Osteocyte (in vitro differentiated cells): ENCODE results near the gene GINM1. TPM values are rescaled to one million over a fixed set of nuclear protein-coding genes. Genes with fewer than 3 reads are reported as not detected.

ENCODE experiments used
- DNase-seq: peaks from one replicate; pipeline ENCODE4 v3.0.0; 2021; ENCODE audit warnings: mixed read lengths; ENCODE audit not compliant: unreplicated experiment; ENCODE audit errors: extremely low spot score
- H3K27ac Mint-ChIP-seq: one replicate; pipeline ENCODE4 v1.8.0; 2021; ENCODE audit warnings: mild to moderate bottlenecking, mixed read lengths; ENCODE audit not compliant: unreplicated experiment
- H3K27me3 Mint-ChIP-seq: one replicate; pipeline ENCODE4 v1.8.0; 2021; ENCODE audit warnings: mixed read lengths; ENCODE audit not compliant: unreplicated experiment
- H3K36me3 Mint-ChIP-seq: one replicate; pipeline ENCODE4 v1.8.0; 2021; ENCODE audit warnings: mixed read lengths; ENCODE audit not compliant: unreplicated experiment
- H3K4me1 Mint-ChIP-seq: one replicate; pipeline ENCODE4 v1.8.0; 2021; ENCODE audit warnings: mixed read lengths; ENCODE audit not compliant: unreplicated experiment
- H3K4me3 Mint-ChIP-seq: one replicate; pipeline ENCODE4 v1.8.0; 2021; ENCODE audit warnings: mild to moderate bottlenecking, moderate library complexity, mixed read lengths; ENCODE audit not compliant: unreplicated experiment
- H3K9me3 Mint-ChIP-seq: one replicate; pipeline ENCODE4 v1.8.0; 2021; ENCODE audit warnings: mixed read lengths; ENCODE audit not compliant: unreplicated experiment
- total RNA-seq: library from RNA; stranded (reverse); gene quantifications from 2 replicates; pipeline ENCODE4 v1.2.1, GENCODE V29; 2021
- TF ChIP-seq, protein P1 (sequence below): fragments of 200-600 bp; sonication (generic); IDR thresholded peaks from 2 replicates; pipeline ENCODE4 v1.5.0; 2021; ENCODE audit warnings: antibody characterized with exemption, mild to moderate bottlenecking, moderate library complexity

GINM1 gene
- total RNA-seq, 1 donor from 2014 or later = 66.2 TPM

- H3K27me3 Mint-ChIP-seq = no peaks in the 10 kb centered on the region
- no peaks in the 10 kb centered on the region for H3K4me1 Mint-ChIP-seq
- no peaks in the 10 kb centered on the region for H3K9me3 Mint-ChIP-seq
- no peak for DNase-seq
- peaks cover 42% of the 10 kb centered on the region for H3K36me3 Mint-ChIP-seq
- H3K27ac Mint-ChIP-seq = no peak overlapping the region
- H3K4me3 Mint-ChIP-seq = no peak overlapping the region
- TF ChIP-seq, protein P1, sequence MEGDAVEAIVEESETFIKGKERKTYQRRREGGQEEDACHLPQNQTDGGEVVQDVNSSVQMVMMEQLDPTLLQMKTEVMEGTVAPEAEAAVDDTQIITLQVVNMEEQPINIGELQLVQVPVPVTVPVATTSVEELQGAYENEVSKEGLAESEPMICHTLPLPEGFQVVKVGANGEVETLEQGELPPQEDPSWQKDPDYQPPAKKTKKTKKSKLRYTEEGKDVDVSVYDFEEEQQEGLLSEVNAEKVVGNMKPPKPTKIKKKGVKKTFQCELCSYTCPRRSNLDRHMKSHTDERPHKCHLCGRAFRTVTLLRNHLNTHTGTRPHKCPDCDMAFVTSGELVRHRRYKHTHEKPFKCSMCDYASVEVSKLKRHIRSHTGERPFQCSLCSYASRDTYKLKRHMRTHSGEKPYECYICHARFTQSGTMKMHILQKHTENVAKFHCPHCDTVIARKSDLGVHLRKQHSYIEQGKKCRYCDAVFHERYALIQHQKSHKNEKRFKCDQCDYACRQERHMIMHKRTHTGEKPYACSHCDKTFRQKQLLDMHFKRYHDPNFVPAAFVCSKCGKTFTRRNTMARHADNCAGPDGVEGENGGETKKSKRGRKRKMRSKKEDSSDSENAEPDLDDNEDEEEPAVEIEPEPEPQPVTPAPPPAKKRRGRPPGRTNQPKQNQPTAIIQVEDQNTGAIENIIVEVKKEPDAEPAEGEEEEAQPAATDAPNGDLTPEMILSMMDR = no peak
Measured at GRCh38 chr6:149592983-149593382, 26.8 kb downstream of the GINM1 start.

DNA sequence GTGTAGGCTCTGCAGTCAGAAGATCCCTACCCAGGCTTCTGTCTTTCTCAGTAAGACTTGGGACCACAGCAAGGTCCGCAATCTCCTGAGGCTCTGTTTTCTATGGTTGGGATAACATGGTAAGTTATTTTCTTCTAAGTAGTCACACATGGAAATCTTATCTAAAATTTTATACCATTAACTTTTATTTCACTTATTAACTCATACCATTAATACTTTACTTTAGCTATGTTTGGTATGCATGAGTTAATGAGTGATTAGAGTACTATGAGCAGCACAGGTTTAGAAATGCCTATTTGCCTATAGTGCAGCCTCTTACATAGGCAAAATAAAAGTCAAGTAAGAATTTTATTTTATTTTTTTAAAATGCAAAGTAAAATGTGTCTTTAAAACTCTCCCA, 27.2 kb downstream of the GINM1 start:
- DNase-seq = no peak
- H3K27ac Mint-ChIP-seq = no peak overlapping the region
- no peaks in the 10 kb centered on the region for H3K4me1 Mint-ChIP-seq
- no peak overlapping the region for H3K4me3 Mint-ChIP-seq
- H3K36me3 Mint-ChIP-seq = peaks cover 41% of the 10 kb centered on the region
- no peaks in the 10 kb centered on the region for H3K27me3 Mint-ChIP-seq
- TF ChIP-seq, protein P1 = no peak
- no peaks in the 10 kb centered on the region for H3K9me3 Mint-ChIP-seq

GRCh38 chr6:149600508-149600907, 34.3 kb downstream of the GINM1 start:
- Mint-ChIP-seq H3K9me3 (no peaks in the 10 kb centered on the region), H3K36me3 (peaks cover 31% of the 10 kb centered on the region), H3K4me1 (no peaks in the 10 kb centered on the region), H3K27me3 (no peaks in the 10 kb centered on the region), H3K27ac (no peak overlapping the region), H3K4me3 (no peak overlapping the region)
- TF ChIP-seq, protein P1 = no peak
- DNase-seq = no peak

GRCh38 chr6:149608381-149608982, 42.3 kb downstream of the GINM1 start:
- Mint-ChIP-seq H3K4me1 (peaks cover 5% of the 10 kb centered on the region), H3K27ac (no peak overlapping the region), H3K9me3 (peaks cover 4% of the 10 kb centered on the region), H3K27me3 (no peaks in the 10 kb centered on the region), H3K4me3 (no peak overlapping the region), H3K36me3 (peaks cover 13% of the 10 kb centered on the region)
- DNase-seq = no peak
- TF ChIP-seq, protein P1 = no peak

DNA sequence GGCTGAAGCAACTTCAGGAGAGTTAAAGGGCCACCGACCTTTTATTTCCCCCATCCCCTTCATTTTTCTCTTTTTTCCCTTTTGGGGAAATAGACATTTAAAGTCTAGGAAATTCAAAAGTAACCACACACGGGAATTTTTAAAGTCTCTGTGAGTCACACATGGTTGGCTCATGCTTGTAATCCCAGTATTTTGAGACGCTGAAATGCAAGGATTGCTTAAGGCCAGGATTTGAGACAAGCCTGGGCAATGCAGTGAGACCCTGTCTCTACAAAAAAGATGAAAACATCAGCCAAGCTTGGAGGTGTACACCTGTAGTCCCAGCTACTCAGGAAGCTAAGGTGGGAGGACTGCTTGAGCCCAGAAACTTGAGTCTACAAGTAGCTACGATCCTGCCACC, 48.2 kb downstream of the GINM1 start:
- no peaks in the 10 kb centered on the region for H3K4me1 Mint-ChIP-seq
- no peak overlapping the region for H3K27ac Mint-ChIP-seq
- H3K9me3 Mint-ChIP-seq = peaks cover 4% of the 10 kb centered on the region
- no peak for DNase-seq
- H3K4me3 Mint-ChIP-seq = no peak overlapping the region
- TF ChIP-seq, protein P1 = no peak
- H3K27me3 Mint-ChIP-seq = no peaks in the 10 kb centered on the region
- H3K36me3 Mint-ChIP-seq = peaks cover 17% of the 10 kb centered on the region
